ENCODE results near the gene VWC2L.

Gene VWC2L

GRCh38 chr2:214410918-214411554 lies at the start of gene VWC2L:
Gene VWC2L (plus strand): TSS chr2:214411054. CDS start chr2:214414194, 3,140 bp downstream.
- peak; percentile 65 for DNase-seq (ENCODE audit: low read depth)

GRCh38 chr2:214361116-214361515 lies 49.7 kb upstream of the VWC2L start:
- DNase-seq (ENCODE audit: low read depth), result no peak

- DNase-seq (ENCODE audit: low read depth), result no peak
Measured at GRCh38 chr2:214365549-214365948, 45.3 kb upstream of the VWC2L start.

GRCh38 chr2:214367171-214367570 lies 43.7 kb upstream of the VWC2L start:
- no peak for DNase-seq (ENCODE audit: low read depth)

- DNase-seq (ENCODE audit: low read depth), result no peak
Measured at GRCh38 chr2:214376618-214377285, 34.1 kb upstream of the VWC2L start.

GRCh38 chr2:214377286-214377624 lies 33.6 kb upstream of the VWC2L start:
- DNase-seq (ENCODE audit: low read depth), result no peak

GRCh38 chr2:214378455-214379103 lies 32.3 kb upstream of the VWC2L start:
- DNase-seq (ENCODE audit: low read depth), result no peak

- DNase-seq (ENCODE audit: low read depth), result peak; percentile 5
Measured at GRCh38 chr2:214379227-214379626, 31.6 kb upstream of the VWC2L start.

GRCh38 chr2:214380681-214381080 lies 30.2 kb upstream of the VWC2L start:
- DNase-seq (ENCODE audit: low read depth), result no peak

GRCh38 chr2:214382229-214382628 lies 28.6 kb upstream of the VWC2L start:
- DNase-seq (ENCODE audit: low read depth), result peak; percentile 2

- DNase-seq (ENCODE audit: low read depth), result no peak
Measured at GRCh38 chr2:214386720-214387119, 24.1 kb upstream of the VWC2L start.

GRCh38 chr2:214389334-214389733 lies 21.5 kb upstream of the VWC2L start:
- DNase-seq (ENCODE audit: low read depth), result no peak

- peak; percentile 55 for DNase-seq (ENCODE audit: low read depth)
Measured at GRCh38 chr2:214393796-214394195, 17.1 kb upstream of the VWC2L start.

- DNase-seq (ENCODE audit: low read depth), result peak; percentile 66
Measured at GRCh38 chr2:214395040-214395439, 15.8 kb upstream of the VWC2L start.

- no peak for DNase-seq (ENCODE audit: low read depth)
Measured at GRCh38 chr2:214401580-214401979, 9.3 kb upstream of the VWC2L start.

GRCh38 chr2:214410128-214410775 lies 602 bp upstream of the VWC2L start:
- no peak for DNase-seq (ENCODE audit: low read depth)

GRCh38 chr2:214412679-214413078 lies 1.8 kb downstream of the VWC2L start:
- DNase-seq (ENCODE audit: low read depth), result no peak

- no peak for DNase-seq (ENCODE audit: low read depth)
Measured at GRCh38 chr2:214436470-214436869, 25.6 kb downstream of the VWC2L start.

GRCh38 chr2:214450118-214450894 lies 39.5 kb downstream of the VWC2L start:
- DNase-seq (ENCODE audit: low read depth), result no peak

GRCh38 chr2:214451516-214452275 lies 40.8 kb downstream of the VWC2L start:
- no peak for DNase-seq (ENCODE audit: low read depth)

All from fibroblast of gingiva (primary cell).